ENCODE results near the gene SH3GL1.

Gene SH3GL1

GRCh38 chr19:4396949-4397783 is 3.2 kb downstream of the SH3GL1 start:
- no peak for DNase-seq

DNA sequence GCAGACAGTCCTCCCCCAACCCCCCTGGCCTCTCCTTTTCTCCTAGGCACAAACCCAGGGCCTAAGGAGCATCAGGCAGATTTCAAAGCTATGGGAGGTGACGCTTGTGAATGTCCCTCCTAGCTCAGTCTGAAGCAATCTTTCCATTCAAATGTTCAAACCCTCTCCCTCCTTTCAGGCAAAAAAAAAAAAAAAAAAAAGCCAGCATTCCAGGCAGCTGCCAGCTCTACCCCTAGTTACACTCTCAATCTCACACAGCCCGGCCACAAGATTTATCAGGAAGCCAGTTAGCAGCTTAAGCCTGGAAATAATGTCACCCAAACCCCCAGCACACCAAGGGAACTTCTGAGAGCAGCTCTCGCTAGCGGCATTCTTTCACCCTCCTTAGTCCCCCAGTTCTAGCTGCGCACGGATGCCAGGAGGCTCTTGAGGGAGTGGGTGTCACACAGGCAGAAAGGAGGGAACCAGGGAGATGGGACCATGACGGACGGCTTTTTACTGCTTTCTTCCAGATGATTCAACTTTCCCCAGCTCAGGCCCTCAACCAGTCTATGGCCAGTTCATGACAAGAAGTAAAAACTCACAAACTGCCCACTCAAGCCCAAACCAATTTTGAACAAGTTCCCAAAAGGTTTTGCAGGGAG is 6.3 kb downstream of the SH3GL1 start:
- DNase-seq: no peak

DNA sequence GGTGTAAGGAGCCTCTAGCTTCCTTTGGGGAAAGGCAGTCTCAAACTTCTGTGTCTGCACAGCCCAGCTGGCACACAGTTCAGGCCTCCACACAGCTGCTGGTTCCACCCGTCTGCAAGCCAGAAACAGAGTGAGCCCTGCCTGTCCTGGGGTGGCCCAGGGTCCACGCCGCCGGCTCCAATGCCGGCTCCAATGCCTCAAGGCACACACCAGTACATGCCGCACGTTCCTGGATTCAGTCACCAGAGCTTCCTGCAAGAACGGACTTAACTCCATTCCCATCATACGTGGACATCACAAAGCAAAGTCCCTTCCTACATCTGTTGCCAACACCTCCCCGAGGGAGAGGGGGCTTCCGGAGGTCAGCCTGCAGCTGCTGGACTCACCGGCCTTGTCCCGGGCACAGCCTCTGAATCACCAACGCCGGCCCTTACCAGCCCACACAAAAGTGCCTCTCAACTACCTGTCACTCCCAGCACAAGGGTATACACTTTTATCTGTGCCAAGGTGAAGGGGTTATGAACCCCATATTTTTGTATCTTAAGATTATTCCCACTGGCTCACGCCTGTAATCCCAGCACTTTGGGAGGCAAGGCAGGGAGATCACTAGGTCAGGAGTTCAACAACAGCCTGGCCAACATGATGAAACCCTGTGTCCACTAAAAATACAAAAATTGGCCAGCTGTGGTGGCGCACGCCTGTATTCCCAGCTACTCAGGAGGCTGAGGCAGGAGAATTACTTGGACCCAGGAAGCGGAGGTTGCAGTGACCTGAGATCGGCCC is 8.5 kb downstream of the SH3GL1 start:
- no peak for DNase-seq

GRCh38 chr19:4391306-4391693 is 9.0 kb downstream of the SH3GL1 start:
- DNase-seq: no peak

GRCh38 chr19:4390567-4391305 is 9.6 kb downstream of the SH3GL1 start:
- DNase-seq: no peak

DNA sequence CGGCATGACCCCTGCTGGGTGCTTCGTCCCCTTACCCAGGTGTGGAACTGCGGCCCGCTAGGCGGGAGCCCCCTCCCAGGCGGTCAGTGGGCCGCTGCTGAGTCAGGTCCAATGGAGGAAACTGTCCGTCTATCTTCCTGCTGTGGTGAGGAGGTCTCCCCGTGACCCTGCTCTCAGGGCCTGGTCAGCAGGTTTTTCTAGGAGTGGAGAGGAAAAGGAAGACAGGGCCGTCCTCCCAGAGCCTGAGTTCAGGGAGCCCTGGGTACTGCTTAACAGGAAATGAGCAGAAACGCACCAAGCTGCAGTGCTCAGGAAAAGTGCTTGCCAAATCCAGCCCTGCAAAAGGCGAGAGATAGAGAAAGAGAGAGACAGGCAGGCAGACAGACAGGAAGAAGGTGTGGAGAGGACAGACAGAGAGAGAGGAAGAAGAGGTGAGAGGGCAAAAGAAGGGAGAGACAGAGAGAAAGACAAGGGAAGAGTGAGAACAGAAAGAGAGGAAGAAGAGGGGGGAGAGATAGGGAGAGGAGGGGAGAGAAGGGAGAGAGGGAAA is 10.3 kb downstream of the SH3GL1 start:
- no peak for DNase-seq

- no peak for DNase-seq
These were observed 10.8 kb downstream of the SH3GL1 start for GRCh38 chr19:4389511-4390016.

GRCh38 chr19:4389064-4389375 is 11.3 kb downstream of the SH3GL1 start:
- DNase-seq: no peak

DNA sequence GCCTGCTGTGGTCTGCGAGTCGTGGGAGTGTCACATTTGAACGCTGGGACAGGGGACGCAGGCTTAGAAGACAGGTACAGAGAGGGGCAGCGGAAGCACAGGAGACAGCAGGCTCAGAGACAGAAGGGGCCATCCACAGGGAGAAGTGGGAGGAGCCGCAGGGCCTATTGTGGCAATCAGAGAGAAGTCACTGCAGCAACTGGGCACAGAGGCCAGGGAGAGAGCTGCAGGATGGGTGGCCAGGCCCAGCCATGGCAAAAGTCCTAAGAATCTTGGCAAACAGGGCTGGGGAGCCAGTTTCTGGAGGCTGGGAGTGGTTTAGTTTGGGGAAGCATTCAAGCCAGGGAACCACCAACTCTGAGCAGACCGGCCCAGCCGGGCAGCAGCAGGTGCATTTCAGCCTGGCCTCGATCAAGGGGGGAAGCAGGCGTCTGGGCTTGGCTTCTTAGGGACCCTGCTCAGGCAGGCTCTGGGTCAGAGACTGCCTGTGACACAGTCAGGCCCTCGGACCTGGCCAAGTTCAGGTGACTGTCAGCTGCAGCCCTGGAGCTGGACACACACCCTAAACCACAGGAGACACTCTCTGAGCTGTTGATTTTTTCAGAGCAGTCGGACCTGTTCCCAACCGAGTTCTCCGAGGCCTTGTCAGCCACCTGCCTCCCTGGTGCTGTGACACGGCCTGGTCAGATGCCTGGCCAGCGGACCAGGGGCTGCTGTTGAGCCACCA is 11.8 kb downstream of the SH3GL1 start:
- no peak for DNase-seq

- no peak for DNase-seq
These were observed 14.1 kb downstream of the SH3GL1 start for GRCh38 chr19:4386041-4386782.

DNA sequence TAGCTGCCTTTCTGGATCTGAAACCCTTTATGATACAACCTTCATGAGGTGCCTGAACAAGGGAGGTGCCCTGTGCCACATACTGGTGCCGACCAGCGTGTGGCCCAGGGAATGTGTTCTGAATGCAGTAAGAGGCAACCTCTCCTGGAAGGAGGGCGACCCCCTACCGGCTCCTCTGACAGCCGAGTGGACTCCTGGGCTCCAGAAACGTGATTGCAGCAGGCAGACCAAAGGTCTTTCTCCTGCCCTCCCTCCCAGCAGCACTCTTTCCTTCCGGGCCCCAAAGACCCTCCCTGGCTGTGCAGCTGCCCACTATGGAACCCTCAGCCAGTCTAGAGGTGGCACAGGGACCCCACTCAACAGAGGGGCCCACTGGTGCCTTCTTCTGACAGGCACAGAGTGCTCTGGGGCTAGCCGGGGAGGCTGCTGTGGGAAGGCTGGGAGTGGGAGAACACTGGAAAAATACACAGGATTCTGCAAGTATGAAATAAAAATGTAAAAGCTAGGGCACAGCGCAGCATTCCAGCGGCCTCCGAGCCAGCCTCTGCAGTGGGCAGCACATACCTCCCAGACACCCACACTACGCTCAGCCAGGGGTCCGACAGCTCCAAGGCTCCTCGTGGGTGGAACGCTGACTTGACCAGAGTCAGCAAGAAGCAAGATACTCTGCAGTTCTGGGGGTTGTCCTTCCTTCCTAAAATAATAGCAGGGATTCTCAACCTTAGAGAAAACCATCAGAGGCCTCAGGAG is 14.9 kb downstream of the SH3GL1 start:
- DNase-seq: no peak

DNA sequence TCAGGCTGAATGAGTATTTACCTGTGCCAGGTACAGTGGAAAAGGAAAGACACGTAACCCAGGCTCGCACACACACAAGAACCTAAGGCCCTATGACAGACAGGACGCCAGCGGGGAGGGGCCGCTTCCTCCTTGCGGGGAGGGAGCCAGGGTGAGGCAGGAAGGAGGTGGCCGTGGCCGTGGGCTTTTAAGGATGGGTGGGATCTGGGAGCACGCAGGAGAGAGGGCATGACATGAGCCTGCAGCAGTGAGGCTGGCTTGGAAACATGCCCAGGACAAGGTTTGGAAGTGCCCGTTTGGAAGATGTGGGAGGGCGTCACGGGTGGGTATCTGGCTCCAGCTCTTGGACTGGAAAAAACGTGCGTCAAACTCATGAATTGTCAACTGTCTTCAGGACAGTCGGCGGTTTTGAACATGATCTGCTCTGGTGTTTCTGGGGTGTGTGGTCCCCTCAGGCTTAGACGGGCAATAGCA is 20.1 kb downstream of the SH3GL1 start:
- DNase-seq: no peak

DNA sequence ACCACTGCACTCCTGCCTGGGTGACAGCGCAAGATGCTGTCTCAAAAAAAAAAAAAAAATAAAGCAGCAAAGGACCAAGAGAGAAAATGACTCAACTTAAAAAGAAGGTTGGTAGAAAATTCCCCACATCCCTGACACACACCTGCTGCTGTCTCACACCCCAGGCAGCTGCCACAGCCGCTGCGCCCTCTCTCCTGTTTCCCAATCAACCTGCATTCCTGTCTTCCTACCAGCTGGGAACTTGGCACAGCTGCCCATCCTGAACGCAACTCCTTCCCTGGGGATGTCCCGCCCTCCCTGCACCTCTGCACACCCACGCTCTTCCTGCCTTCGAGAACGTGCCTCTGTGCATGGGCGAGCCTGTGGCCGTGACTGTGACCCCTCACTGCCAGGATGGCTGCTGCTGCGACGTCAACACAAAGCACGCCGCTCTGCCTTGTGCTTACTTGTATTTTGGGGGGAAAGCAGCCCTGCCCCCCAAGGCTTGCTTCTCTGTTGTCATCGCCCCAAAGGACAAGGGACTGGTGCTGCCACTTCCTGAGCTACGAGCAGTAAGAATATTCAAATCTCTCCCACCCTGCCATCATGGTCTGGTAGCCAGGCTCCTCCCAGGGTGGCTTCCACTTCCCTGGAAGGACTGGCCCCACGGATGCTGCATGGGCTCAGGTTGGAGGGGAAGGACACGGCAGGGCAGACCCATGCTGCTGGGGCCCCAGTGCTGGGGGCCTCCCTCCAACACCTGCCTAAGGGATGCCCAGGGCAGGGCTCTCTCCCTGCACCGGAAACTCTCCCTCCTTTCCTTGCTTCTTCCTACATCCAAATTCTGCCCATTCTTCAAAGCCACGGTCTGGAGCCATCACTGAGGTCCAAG is 20.7 kb downstream of the SH3GL1 start:
- peak; percentile 15 for DNase-seq

- no peak for DNase-seq
These were observed 21.5 kb downstream of the SH3GL1 start for GRCh38 chr19:4378886-4379285.

- DNase-seq: no peak
These were observed 23.2 kb downstream of the SH3GL1 start for GRCh38 chr19:4376991-4377781.

DNA sequence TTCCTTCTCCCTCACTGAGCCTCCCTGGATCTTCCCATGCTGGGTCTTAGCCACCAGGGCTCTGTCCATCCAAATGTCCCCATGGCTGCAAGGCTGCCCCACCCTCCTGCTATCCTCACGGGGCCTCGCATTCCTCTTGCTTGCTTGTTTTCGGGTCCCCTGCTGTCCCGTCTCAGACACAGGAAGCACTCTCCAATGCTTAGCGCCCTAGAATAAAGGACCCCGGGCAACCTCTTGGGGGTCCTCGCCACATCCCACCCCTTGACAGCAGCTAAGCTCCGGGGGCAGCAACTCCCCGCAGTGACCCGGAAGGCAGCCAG is 23.7 kb downstream of the SH3GL1 start:
- no peak for DNase-seq

DNA sequence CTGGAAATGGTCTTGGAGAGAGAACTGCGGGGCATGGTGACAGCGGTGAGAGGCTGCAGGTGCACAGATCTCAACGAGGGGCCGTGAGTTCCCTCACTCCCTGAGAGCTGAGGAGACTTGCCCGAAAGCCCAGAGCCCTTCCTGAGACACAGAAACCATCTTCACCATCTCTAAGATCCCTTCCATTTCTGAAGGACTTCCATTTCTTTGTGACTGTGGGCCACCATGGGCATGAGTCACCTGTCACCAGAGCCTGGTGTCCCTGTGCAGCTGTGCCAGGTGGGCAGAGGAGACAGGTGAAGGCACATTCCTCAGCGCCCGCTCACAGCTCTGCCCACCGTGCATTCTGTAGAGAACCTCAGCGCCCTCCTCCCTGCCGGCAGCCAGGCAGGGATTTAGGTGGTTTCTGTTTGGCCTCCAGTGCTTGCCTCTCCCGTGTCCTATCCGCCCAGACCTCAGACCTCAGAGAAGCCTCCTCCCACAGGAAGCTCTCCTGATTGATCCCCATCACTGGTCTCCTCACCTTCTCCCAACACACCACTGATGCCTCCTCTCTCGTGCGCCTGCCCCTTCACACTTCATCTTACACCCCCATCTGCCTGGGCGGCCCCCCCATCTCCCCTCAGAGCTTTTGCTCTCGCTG is 24.2 kb downstream of the SH3GL1 start:
- no peak for DNase-seq
